Measurements from ENCODE around the gene NOXA1. TPM values are rescaled to one million over a fixed set of nuclear protein-coding genes. Genes with fewer than 3 reads are reported as not detected.

The NOXA1 gene
- total and polyA plus RNA-seq, 2 of the 8 experiments (the other 6 are each of a cell fraction or from before 2014, with no cell fraction given): 0.34 to 0.91 TPM

- Histone ChIP-seq H3K4ac (replicated peaks; ENCODE audit: insufficient read length, low read depth, low read length) (no peak overlapping the region), H3K4me2 (ENCODE audit: insufficient read depth in 1 of 2, low read depth in 2 of 2, low read length in 2 of 2) (peak overlapping the region; percentile 50 to 64), H4K8ac (ENCODE audit: extremely low read depth, insufficient read depth, low read length) (peak overlapping the region; percentile 68), H3K4me1 (replicated peaks in 1 of 4; ENCODE audit: control insufficient read depth in 3 of 4, insufficient read depth in 4 of 4, low read length in 3 of 4) (peaks cover 0 to 7% (median 2%) of the 10 kb centered on the region in 4 experiments; a peak in 6 of 7 replicates), H3K18ac (ENCODE audit: extremely low read depth, low read length) (no peak overlapping the region), H4K20me1 (replicated peaks in 1 of 2; ENCODE audit: control insufficient read depth in 1 of 2, insufficient read depth in 2 of 2, low read length in 2 of 2) (peaks cover 0 to 4% of the 10 kb centered on the region in 2 experiments), H3K79me1 (ENCODE audit: low read depth, low read length) (0 out of 2 replicates have a peak, but pooled peaks cover 2% of the 10 kb centered on the region), H3K56ac (replicated peaks; ENCODE audit: insufficient read length, low read depth, low read length) (no peak overlapping the region), H3K27me3 (replicated peaks in 1 of 4; ENCODE audit: control insufficient read depth in 3 of 4, extremely low read depth in 1 of 4, insufficient read depth in 3 of 4, low read length in 3 of 4) (peaks cover 0 to 3% (median under 1%) of the 10 kb centered on the region in 4 experiments; a peak in 2 of 7 replicates), H3K14ac (ENCODE audit: insufficient read length) (no peak overlapping the region), H2BK12ac (ENCODE audit: low read depth, low read length) (no peak overlapping the region), H2AFZ (ENCODE audit: low read length) (no peak overlapping the region), H3K23ac (ENCODE audit: insufficient read length) (no peak overlapping the region), H3K79me2 (ENCODE audit: control insufficient read depth in 1 of 2, insufficient read depth in 2 of 2, low read length in 2 of 2) (no peaks in the 10 kb centered on the region), H2BK120ac (replicated peaks; ENCODE audit: low read depth, low read length) (no peak overlapping the region), H3K9ac (replicated peaks in 1 of 4; ENCODE audit: extremely low read depth in 1 of 4, low read depth in 3 of 4, low read length in 3 of 4) (no peak overlapping the region), H3K23me2 (ENCODE audit: low read depth, low read length) (peaks cover 6% of the 10 kb centered on the region; the same call in 1 of the 2 replicates), H4K5ac (ENCODE audit: insufficient read length, low read depth, low read length) (no peak overlapping the region), H3K9me3 (ENCODE audit: insufficient read depth in 2 of 2, low read depth in 1 of 2, low read length in 1 of 2) (no peaks in the 10 kb centered on the region), H3K4me3 (ENCODE audit: extremely low read depth in 1 of 4, insufficient read depth in 2 of 4, low read depth in 3 of 4, low read length in 4 of 4) (peak overlapping the region; percentile 19 to 56 (median 35); a peak in 7 of 8 replicates), H2BK15ac (ENCODE audit: low read length) (no peak overlapping the region), H2AK5ac (ENCODE audit: low read depth, low read length) (no peak overlapping the region), H2BK20ac (ENCODE audit: low read length) (no peak overlapping the region), H3K36me3 (ENCODE audit: control insufficient read depth in 2 of 4, insufficient read depth in 4 of 4, low read length in 3 of 4) (no peaks in the 10 kb centered on the region), H3K27ac (ENCODE audit: low read depth, low read length) (no peak overlapping the region), H2BK5ac (ENCODE audit: low read depth, low read length) (no peak overlapping the region), H4K91ac (replicated peaks; ENCODE audit: insufficient read length, low read length) (no peak overlapping the region)
- ChIA-PET POLR2A (ENCODE audit: partially characterized antibody) (interaction anchor here (1.7 kb wide), 1 partner anchor 90 kb away, joined by 5 read pairs; no protein-coding TSS in a partner anchor), CTCF (ENCODE audit: partially characterized antibody) (interaction anchor here (1.0 to 1.7 kb wide), 3 partner anchors 10 to 110 kb away, joined by 3 to 5 read pairs (median 4); no protein-coding TSS in a partner anchor)
- peak; percentile 27 to 92 for DNase-seq (ENCODE audit: low read depth in 1 of 2, low spot score in 2 of 2)
- no peak for FAIRE-seq
- WGBS, 2 experiments (ENCODE audit: extremely low coverage in 1 of 2, insufficient coverage in 1 of 2, insufficient read length in 1 of 2, insufficient replicate concordance in 2 of 2, low coverage in 1 of 2, low lambda C conversion rate in 2 of 2, missing lambda C conversion rate in 1 of 2): 6% methylated on average over 33 of the region's 63 CpGs; no CpG with 5 or more reads in 1 of the 2 experiments
- TF ChIP-seq KDM4A (IDR thresholded peaks at IDR 0.05; ENCODE audit: low read depth, low read length, severe bottlenecking) (peak; percentile 52), USF2 (IDR thresholded peaks at IDR 0.05; ENCODE audit: low read length) (0 out of 2 replicates have a peak, but pooled peaks have one; percentile 7), EGR1 (IDR thresholded peaks at IDR 0.05; ENCODE audit: borderline replicate concordance, low read depth, low read length) (peak; percentile 49; the same call in 1 of the 2 replicates), E2F6 (IDR thresholded peaks at IDR 0.05) (0 out of 2 replicates have a peak, but pooled peaks have one; percentile 14), CTCF (IDR thresholded peaks at IDR 0.05; ENCODE audit: control extremely low read depth in 1 of 3, insufficient read depth in 1 of 3, low read depth in 1 of 3, low read length in 3 of 3) (peak; percentile 75 to 90 (median 81)), NANOG (IDR thresholded peaks at IDR 0.05; ENCODE audit: insufficient read depth, low read depth, low read length, poor library complexity, severe bottlenecking) (no peak)
Observed at GRCh38 chr9:137406876-137407589, 16.2 kb upstream of the NOXA1 start.
